Sigmoid colon (tissue), 4 donors: ENCODE measurements around the gene ARID5B.

Experiments
- EP300 ChIP-seq, 4 donors: sonication (generic); formaldehyde crosslinking; IDR thresholded peaks; one replicate each; pipeline ENCODE4 v1.6.1; 2017; ENCODE audit warnings: antibody characterized with exemption in 4 of 4
- POLR2A ChIP-seq, 2 donors: fragments of 450-650 bp; IDR thresholded peaks; one replicate each; pipeline ENCODE4 v1.6.1; 2016; ENCODE audit warnings: antibody characterized with exemption in 2 of 2, mild to moderate bottlenecking in 2 of 2, moderate library complexity in 2 of 2

DNA sequence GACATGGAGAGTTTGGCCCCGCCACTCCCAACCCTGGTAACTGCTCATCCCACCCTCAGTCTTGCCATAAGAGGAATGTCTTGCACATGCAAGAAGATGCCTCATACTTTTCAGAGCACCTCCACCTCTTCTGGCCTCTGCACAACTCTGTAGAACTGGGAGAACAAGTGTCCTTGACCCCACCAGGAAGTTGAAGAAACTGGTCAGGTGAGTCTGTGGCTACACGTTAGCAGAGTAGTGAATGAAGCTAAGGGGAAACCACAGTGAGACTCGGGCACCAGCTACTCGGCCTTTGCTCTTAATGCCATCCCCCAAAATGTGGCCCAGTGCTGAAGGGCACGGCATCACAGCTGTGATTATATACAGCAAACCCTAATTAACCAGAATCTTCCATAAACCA, 110.1 kb downstream of the ARID5B start:
- TF ChIP-seq EP300 (IDR thresholded peaks at IDR 0.05), result no peak
- TF ChIP-seq POLR2A (IDR thresholded peaks at IDR 0.05), result no peak
